A673 (cell line): ENCODE results near the gene PHF2. TPM values are rescaled to one million over a fixed set of nuclear protein-coding genes. Genes with fewer than 3 reads are reported as not detected.

Experiments used
- BruUV-seq: library from RNA; stranded (reverse); fragments of 400-500 nt; replicated peaks from 2 replicates; lab custom pipeline; 2021; lab: Mats Ljungman, UMichigan
- CTCF ChIA-PET: fragments of 300-600 bp; sonication (Branson Sonifier 250); formaldehyde crosslinking; loops from one replicate; lab custom pipeline; 2022; ENCODE audit warnings: antibody characterized with exemption; lab: Charles Lee
- POLR2A ChIA-PET: fragments of 300-600 bp; sonication (Branson Sonifier 250); formaldehyde crosslinking; loops from one replicate; lab custom pipeline; 2022; ENCODE audit warnings: antibody characterized with exemption; ENCODE audit not compliant: low non-redundant PET; lab: Charles Lee
- DNase-seq: peaks from one replicate; pipeline ENCODE4 v3.0.0-alpha.2; 2015; ENCODE audit warnings: low spot score
- H3K27ac ChIP-seq: fragments of 200-600 bp; sonication (generic); 2 replicates; pipeline ENCODE4 v1.5.1; 2016; ENCODE audit warnings: mixed run types, low read depth, mild to moderate bottlenecking, mixed read lengths, antibody characterized with exemption, low read length; ENCODE audit not compliant: poor library complexity, severe bottlenecking
- H3K27me3 ChIP-seq: fragments of 200-600 bp; sonication (generic); replicated peaks from 2 replicates; pipeline ENCODE4 v1.6.1; 2017; ENCODE audit warnings: mixed run types, low read depth, mild to moderate bottlenecking, mixed read lengths, antibody characterized with exemption, low read length; ENCODE audit not compliant: insufficient read depth, poor library complexity
- H3K36me3 ChIP-seq: fragments of 200-600 bp; sonication (generic); 2 replicates; pipeline ENCODE4 v1.6.1; 2016; ENCODE audit warnings: mixed run types, mild to moderate bottlenecking, mixed read lengths, antibody characterized with exemption, low read length; ENCODE audit not compliant: insufficient read depth, poor library complexity, severe bottlenecking
- H3K4me1 ChIP-seq: fragments of 200-600 bp; sonication (generic); 2 replicates; pipeline ENCODE4 v1.6.1; 2017; ENCODE audit warnings: mixed run types, mild to moderate bottlenecking, mixed read lengths, antibody characterized with exemption, low read length; ENCODE audit not compliant: insufficient read depth, poor library complexity, severe bottlenecking
- H3K4me3 ChIP-seq: fragments of 200-600 bp; sonication (generic); 2 replicates; pipeline ENCODE4 v1.5.1; 2016; ENCODE audit warnings: low read depth, mixed run types, mild to moderate bottlenecking, mixed read lengths, low read length; ENCODE audit not compliant: poor library complexity, severe bottlenecking
- H3K9me3 ChIP-seq: fragments of 200-600 bp; sonication (generic); 2 replicates; pipeline ENCODE4 v1.6.1; 2016; ENCODE audit warnings: mixed run types, low read depth, mild to moderate bottlenecking, mixed read lengths, antibody characterized with exemption, low read length; ENCODE audit not compliant: poor library complexity, severe bottlenecking
- CTCF ChIP-seq: fragments of 300-800, 200-600 bp; sonication (generic); conservative IDR thresholded peaks from 2 replicates; pipeline ENCODE4 v1.5.1; 2017; ENCODE audit warnings: low read depth, mild to moderate bottlenecking, antibody characterized with exemption, low read length, moderate library complexity, mixed read lengths
- EZH2 ChIP-seq: fragments of 200-600 bp; sonication (generic); IDR thresholded peaks from 2 replicates; pipeline ENCODE4 v1.6.1; 2017; ENCODE audit warnings: borderline replicate concordance, low read depth, mild to moderate bottlenecking, mixed read lengths, antibody characterized with exemption, low read length; ENCODE audit not compliant: poor library complexity, severe bottlenecking
- intact Hi-C: fragments of 100-400 bp; cut with micrococcal nuclease; formaldehyde crosslinking; loops from one replicate; pipeline ENCODE4 v1.10.0; 2022; ENCODE audit not compliant: unreplicated experiment
- total RNA-seq: library from RNA; stranded (reverse); gene quantifications from 2 replicates; pipeline ENCODE4 v1.2.3, GENCODE V29; 2021

PHF2 gene
- total RNA-seq, 1 experiment from 2014 or later: 32.7 TPM

DNA sequence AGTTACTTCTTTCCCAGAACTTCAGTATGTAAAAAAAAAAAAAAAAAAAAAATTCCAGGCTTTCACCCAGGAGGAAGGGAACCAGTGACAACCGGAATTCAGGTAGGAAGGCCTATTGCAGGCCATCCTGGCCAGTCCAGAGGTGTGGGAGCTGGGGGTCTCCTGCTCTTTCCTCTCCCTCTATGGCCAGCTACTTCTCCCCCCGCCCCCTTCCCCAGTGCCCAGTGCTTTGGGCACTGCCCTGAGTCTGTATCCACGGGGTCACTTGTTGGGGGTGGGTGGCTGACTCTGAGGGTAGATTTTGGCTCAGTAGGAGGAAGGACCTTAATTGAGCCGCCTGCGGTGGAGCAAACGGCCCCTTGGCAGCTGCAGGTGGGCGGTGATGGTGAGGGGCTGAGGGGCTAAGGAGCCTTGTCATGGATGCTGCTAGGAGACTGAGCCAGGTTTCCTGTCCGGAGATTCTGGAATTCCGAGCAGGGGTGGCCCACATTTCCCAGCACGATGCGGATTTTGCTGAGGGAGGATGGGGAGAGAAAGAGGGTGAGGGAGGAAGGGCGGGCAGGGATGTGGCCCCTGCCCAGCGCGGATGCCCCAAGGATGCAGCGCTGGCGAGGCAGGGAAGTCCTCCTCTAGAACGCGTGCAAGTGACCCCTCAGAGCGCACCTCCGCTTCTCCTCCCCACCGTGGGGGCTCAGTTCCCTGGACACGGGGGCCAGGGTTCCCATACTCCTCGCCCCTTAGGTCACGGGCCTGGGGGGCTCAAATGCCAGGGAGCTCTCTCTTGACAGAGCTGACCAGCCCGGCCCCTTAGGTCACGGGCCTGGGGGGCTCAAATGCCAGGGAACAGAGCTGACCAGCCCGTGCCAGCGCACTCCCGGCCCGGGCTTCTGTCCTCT, 1.2 kb upstream of the PHF2 start:
- Histone ChIP-seq H3K4me3 (peak overlapping the region; percentile 85), H3K27me3 (no peaks in the 10 kb centered on the region), H3K4me1 (peaks cover 19% of the 10 kb centered on the region), H3K9me3 (peaks cover 6% of the 10 kb centered on the region), H3K27ac (peak overlapping the region; percentile 93), H3K36me3 (no peaks in the 10 kb centered on the region)
- BruUV-seq: no TSS peak
- DNase-seq: no peak
- ChIA-PET CTCF (interaction anchor here (0.6 kb wide), 1 partner anchor 9 kb away, joined by 6 read pairs; no protein-coding TSS in a partner anchor), POLR2A (no interaction called here)
- TF ChIP-seq CTCF (no peak), EZH2 (no peak)
- intact Hi-C loops: no loop called here

- Histone ChIP-seq H3K36me3 (no peaks in the 10 kb centered on the region), H3K4me1 (peaks cover 19% of the 10 kb centered on the region), H3K27ac (peak overlapping the region; percentile 93), H3K27me3 (no peaks in the 10 kb centered on the region), H3K4me3 (peak overlapping the region; percentile 85), H3K9me3 (peaks cover 2% of the 10 kb centered on the region)
- CTCF ChIA-PET: interaction anchor here (0.6 kb wide), 1 partner anchor 9 kb away, joined by 6 read pairs; no protein-coding TSS in a partner anchor
- DNase-seq: peak; percentile 71
- no TSS peak for BruUV-seq
- intact Hi-C loops: no loop called here
- no peak for TF ChIP-seq CTCF
- no peak for TF ChIP-seq EZH2
- POLR2A ChIA-PET: no interaction called here
Observed at GRCh38 chr9:93575796-93576257, 557 bp upstream of the PHF2 start.

GRCh38 chr9:93577078-93577974, 942 bp downstream of the PHF2 start:
- peaks cover 28% of the 10 kb centered on the region for H3K4me1 ChIP-seq
- H3K4me3 ChIP-seq: peak overlapping the region; percentile 85
- H3K27ac ChIP-seq: peak overlapping the region; percentile 81
- ChIA-PET POLR2A (no interaction called here), CTCF (no interaction called here)
- no peaks in the 10 kb centered on the region for H3K27me3 ChIP-seq
- intact Hi-C loops: no loop called here
- BruUV-seq: no TSS peak
- no peaks in the 10 kb centered on the region for H3K36me3 ChIP-seq
- H3K9me3 ChIP-seq: no peaks in the 10 kb centered on the region
- TF ChIP-seq EZH2 (no peak), CTCF (no peak)
- DNase-seq: peak; percentile 23
